PC-3 (cell line): ENCODE data around the gene RNF150.

ENCODE experiments used
- CTCF ChIP-seq: fragments of 300-600 bp; sonication (generic); conservative IDR thresholded peaks from 2 replicates; pipeline ENCODE4 v1.5.1; 2017; ENCODE audit warnings: antibody characterized with exemption, low read depth, mild to moderate bottlenecking, low read length
- EZH2 ChIP-seq: fragments of 300-600 bp; sonication (generic); IDR thresholded peaks from one replicate; pipeline ENCODE4 v1.6.1; 2017; ENCODE audit warnings: antibody characterized with exemption, mild to moderate bottlenecking, low read length; ENCODE audit not compliant: unreplicated experiment

- TF ChIP-seq CTCF (no peak), EZH2 (no peak)
Measured at GRCh38 chr4:141035920-141036319, 97.3 kb downstream of the RNF150 start.
